ENCODE data around the gene IFI27L1. TPM values are rescaled to one million over a fixed set of nuclear protein-coding genes. Genes with fewer than 3 reads are reported as not detected.

Gene IFI27L1
- total RNA-seq, 1 donor from 2014 or later: 36.8 TPM

- Mint-ChIP-seq H3K4me3 (no peak overlapping the region), H3K4me1 (ENCODE audit: unreplicated experiment) (no peaks in the 10 kb centered on the region), H3K36me3 (no peaks in the 10 kb centered on the region), H3K9me3 (no peaks in the 10 kb centered on the region), H3K27me3 (peaks cover 18% of the 10 kb centered on the region), H3K27ac (no peak overlapping the region)
- no peak for DNase-seq (ENCODE audit: extremely low spot score, unreplicated experiment)
- TF ChIP-seq CTCF (conservative IDR thresholded peaks at IDR 0.05): no peak
Observed at GRCh38 chr14:94121485-94121884, 40.4 kb downstream of the IFI27L1 start.

GRCh38 chr14:94122438-94122837 lies 41.3 kb downstream of the IFI27L1 start:
- peaks cover 16% of the 10 kb centered on the region for H3K27me3 Mint-ChIP-seq
- no peak for TF ChIP-seq CTCF (conservative IDR thresholded peaks at IDR 0.05)
- peak; percentile 32 for DNase-seq (ENCODE audit: extremely low spot score, unreplicated experiment)
- H3K9me3 Mint-ChIP-seq: no peaks in the 10 kb centered on the region
- H3K4me3 Mint-ChIP-seq: no peak overlapping the region
- H3K4me1 Mint-ChIP-seq (ENCODE audit: unreplicated experiment): no peaks in the 10 kb centered on the region
- H3K27ac Mint-ChIP-seq: no peak overlapping the region
- no peaks in the 10 kb centered on the region for H3K36me3 Mint-ChIP-seq

GRCh38 chr14:94123296-94123695 lies 42.2 kb downstream of the IFI27L1 start:
- Mint-ChIP-seq H3K4me1 (ENCODE audit: unreplicated experiment) (no peaks in the 10 kb centered on the region), H3K27me3 (peaks cover 10% of the 10 kb centered on the region), H3K9me3 (no peaks in the 10 kb centered on the region), H3K4me3 (no peak overlapping the region), H3K36me3 (no peaks in the 10 kb centered on the region), H3K27ac (no peak overlapping the region)
- TF ChIP-seq CTCF (conservative IDR thresholded peaks at IDR 0.05): no peak
- DNase-seq (ENCODE audit: extremely low spot score, unreplicated experiment): peak; percentile 54

- Mint-ChIP-seq H3K9me3 (no peaks in the 10 kb centered on the region), H3K27me3 (peaks cover 10% of the 10 kb centered on the region), H3K4me3 (no peak overlapping the region), H3K36me3 (no peaks in the 10 kb centered on the region), H3K27ac (no peak overlapping the region), H3K4me1 (ENCODE audit: unreplicated experiment) (peaks cover 5% of the 10 kb centered on the region)
- DNase-seq (ENCODE audit: extremely low spot score, unreplicated experiment): peak; percentile 16
- no peak for TF ChIP-seq CTCF (conservative IDR thresholded peaks at IDR 0.05)
Observed at GRCh38 chr14:94123868-94124267, 42.8 kb downstream of the IFI27L1 start.

- Mint-ChIP-seq H3K27me3 (peaks cover 10% of the 10 kb centered on the region), H3K9me3 (no peaks in the 10 kb centered on the region), H3K36me3 (no peaks in the 10 kb centered on the region), H3K4me1 (ENCODE audit: unreplicated experiment) (peaks cover 9% of the 10 kb centered on the region), H3K4me3 (no peak overlapping the region), H3K27ac (no peak overlapping the region)
- DNase-seq (ENCODE audit: extremely low spot score, unreplicated experiment): peak; percentile 27
- no peak for TF ChIP-seq CTCF (conservative IDR thresholded peaks at IDR 0.05)
Observed at GRCh38 chr14:94124582-94125377, 43.7 kb downstream of the IFI27L1 start.

All from type B pancreatic cell (in vitro differentiated cells).